Measurements from ENCODE around the gene ZFP14.

Gene ZFP14

GRCh38 chr19:36378625-36379509 is at the start of gene ZFP14:
TSS of gene ZFP14 (minus strand) at chr19:36379201. CDS start at chr19:36367892, 11,309 bp downstream.
- DNase-seq: peak; percentile 85

DNA sequence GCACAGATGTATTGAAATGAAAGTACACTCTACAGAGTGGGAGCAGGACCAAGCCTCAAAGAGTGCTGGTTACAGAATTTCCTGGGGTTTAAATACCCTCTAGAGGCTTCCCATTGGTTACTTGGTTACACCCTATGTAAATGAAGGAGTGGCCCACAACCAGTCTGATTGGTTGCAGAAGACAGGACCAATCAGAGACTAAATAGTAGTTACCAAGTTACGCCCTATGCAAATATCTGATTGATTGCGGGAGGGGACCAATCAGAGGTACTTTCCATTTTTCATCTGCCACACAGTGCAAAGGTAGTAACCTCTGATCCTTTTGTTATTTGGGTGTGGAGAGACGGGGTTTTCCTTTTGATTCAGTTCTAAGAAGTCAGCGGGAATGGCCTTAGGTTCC is 44.9 kb upstream of the ZFP14 start:
- DNase-seq: no peak

- no peak for DNase-seq
Observed at GRCh38 chr19:36421749-36422481, 42.9 kb upstream of the ZFP14 start.

- DNase-seq: no peak
Observed at GRCh38 chr19:36420961-36421748, 42.2 kb upstream of the ZFP14 start.

GRCh38 chr19:36418287-36419001 is 39.4 kb upstream of the ZFP14 start, which contains the start of gene ZFP82:
TSS of gene ZFP82 (minus strand) at chr19:36418644. CDS start at chr19:36409789, 8,855 bp downstream.
- DNase-seq: peak; percentile 23

- DNase-seq: no peak
Observed at GRCh38 chr19:36417752-36418286, 38.8 kb upstream of the ZFP14 start.

GRCh38 chr19:36409841-36410240 is 30.8 kb upstream of the ZFP14 start:
- DNase-seq: no peak

- no peak for DNase-seq
Observed at GRCh38 chr19:36408101-36408500, 29.1 kb upstream of the ZFP14 start.

DNA sequence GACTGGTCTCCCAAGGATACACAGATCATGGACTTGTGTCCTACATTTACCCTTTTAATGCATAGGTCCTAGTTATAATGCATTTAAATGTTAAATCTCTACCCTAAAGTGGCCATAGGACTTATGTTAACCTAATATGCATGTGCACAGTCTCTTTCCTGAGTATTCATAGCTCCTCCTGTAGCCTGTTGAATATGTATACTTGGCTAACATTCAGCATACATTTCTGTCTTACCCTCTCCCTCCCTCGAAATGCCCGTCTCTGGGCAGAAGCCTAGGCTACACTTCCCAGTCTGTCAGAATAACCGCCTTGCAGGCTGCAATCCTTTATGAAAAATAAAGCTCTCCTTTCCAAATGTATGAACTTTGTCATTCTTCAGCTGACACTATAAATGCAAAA is 25.5 kb upstream of the ZFP14 start:
- no peak for DNase-seq

DNA sequence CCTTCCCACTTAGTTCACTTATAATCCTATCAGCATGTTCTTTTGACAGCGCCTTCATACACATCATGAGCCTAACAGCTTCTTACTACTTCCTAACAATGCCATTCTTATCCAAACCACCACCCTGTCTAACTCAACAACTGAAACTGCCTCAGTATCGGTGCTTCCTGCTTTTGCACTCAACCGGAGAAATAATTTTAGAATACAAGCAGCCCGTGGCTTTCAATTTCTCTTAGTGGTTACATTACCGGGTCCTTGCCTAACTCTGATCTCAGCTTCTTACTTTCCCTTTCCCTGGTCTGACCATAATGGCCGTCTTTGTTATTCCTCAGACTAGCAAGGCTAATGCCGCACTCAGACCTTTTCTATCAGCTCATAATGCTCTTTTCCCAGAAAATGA is 22.5 kb upstream of the ZFP14 start:
- no peak for DNase-seq

- no peak for DNase-seq
Observed at GRCh38 chr19:36398571-36398970, 19.6 kb upstream of the ZFP14 start.

DNA sequence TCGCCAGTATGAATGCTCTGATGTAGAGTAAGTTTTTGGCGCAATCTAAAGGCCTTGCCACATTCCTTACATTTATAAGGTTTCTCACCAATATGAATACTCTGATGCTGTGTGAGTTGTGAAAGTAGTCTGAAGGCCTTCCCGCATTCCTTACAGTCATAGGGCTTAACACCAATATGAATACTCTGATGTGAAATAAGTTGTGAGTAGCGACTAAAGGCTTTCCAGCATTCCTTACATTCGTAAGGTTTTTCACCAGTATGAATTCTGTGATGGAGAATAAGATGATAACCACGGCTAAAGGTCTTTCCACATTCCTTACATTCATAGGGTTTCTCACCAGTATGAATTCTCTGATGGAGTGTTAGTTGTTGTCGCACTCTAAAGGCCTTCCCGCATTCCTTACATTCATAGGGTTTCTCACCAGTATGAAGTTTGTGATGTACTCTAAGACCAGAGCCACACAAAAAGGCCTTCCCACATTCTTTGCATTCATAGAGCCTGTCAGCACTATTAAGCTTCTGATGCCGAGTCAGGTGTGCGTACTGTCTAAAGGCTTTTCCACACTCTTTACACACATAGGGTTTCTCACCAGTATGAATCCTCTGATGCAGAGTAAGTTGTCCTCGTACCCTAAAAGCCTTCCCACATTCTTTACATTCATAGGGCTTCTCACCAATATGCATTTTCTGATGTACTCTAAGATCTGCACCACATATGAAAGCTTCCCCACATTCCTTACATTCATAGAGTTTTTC is 14.1 kb upstream of the ZFP14 start:
- no peak for DNase-seq

DNA sequence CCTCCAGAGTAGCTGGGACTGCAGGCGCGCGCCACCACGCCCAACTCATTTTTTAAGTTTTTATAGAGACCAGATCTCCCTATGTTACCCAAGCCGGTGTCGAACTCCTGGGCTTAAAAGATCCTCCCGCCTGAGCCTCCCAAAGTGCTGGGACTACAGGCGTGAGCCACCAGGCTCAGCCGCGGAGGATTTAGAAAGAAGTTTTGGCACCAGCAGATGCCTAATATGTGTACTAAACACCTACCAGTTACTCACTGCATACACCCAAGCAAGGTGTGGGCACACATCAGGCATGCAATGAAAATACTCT is 464 bp upstream of the ZFP14 start:
- no peak for DNase-seq

- DNase-seq: no peak
Observed at GRCh38 chr19:36377541-36378178, 1.3 kb downstream of the ZFP14 start.

- DNase-seq: no peak
Observed at GRCh38 chr19:36373638-36374156, 5.3 kb downstream of the ZFP14 start.

DNA sequence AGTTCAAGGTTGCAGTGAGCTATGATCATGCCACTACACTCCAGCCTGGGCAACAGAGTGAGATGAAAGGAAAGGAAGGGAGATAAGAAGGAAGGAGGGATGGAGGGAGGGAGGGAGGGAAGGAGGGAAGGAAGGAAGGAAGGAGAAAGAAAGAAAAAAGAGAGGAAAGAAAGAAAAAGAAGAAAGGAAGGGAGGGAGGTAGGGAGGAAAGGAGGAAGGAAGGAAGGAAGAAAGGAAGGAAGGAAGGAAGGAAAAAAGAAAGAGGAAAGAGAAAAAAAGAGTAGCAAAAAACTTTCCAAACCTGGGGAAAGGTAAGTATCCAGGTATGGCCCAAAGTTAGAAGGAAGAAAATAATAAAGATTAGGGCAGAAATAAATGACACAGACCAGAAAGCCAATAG is 7.1 kb downstream of the ZFP14 start:
- no peak for DNase-seq

- no peak for DNase-seq
Observed at GRCh38 chr19:36363845-36364244, 15.2 kb downstream of the ZFP14 start.

DNA sequence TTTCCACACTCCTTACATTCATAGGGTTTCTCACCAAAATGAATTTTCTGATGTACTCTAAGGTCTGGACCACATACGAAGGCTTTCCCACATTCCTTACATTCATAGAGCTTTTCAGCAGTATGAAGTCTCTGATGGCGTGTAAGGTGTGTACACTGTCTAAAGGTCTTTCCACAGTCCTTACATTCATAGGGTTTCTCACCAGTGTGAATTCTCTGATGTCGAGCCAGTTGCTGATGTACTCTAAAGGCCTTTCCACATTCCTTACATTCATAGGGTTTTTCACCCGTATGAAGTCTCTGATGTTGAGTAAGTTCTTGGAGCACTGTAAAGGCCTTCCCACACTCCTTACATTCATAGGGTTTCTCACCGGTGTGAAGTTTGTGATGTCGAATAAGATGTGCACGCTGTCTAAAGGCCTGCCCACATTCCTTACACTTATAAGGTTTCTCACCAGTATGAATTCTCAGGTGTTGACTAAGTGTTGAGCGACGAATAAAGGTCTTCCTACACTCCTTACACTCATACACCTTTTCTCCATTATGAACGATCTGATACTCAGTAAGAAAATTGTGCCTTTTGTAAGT is 38.1 kb downstream of the ZFP14 start:
- no peak for DNase-seq

- peak; percentile 37 for DNase-seq
Observed at GRCh38 chr19:36331353-36332228, 47.4 kb downstream of the ZFP14 start.
